Activated CD4-positive, CD25-positive, alpha-beta regulatory T cell treated with anti-CD3 and anti-CD28 coated beads, Interleukin-2, amount 50 U/mL, for 72 hours (primary cell): ENCODE data around the gene NACA2.
"Not testable (repeated sequence)": the region's sequence is repeated elsewhere in the genome, so short reads cannot be mapped to it uniquely, and the experiment has no call there.

Experiments
- DNase-seq: peaks from one replicate; pipeline ENCODE4 v3.0.0; 2021

NACA2 gene

GRCh38 chr17:61598014-61598413, 7.0 kb upstream of the NACA2 start:
- DNase-seq = no peak

- DNase-seq = no peak
These were observed 6.6 kb upstream of the NACA2 start for GRCh38 chr17:61597607-61598006.

GRCh38 chr17:61595418-61596186, 4.6 kb upstream of the NACA2 start:
- DNase-seq = no peak

GRCh38 chr17:61594294-61594825, 3.3 kb upstream of the NACA2 start:
- DNase-seq = no peak

- no peak for DNase-seq
These were observed 2.4 kb upstream of the NACA2 start for GRCh38 chr17:61593426-61593825.

GRCh38 chr17:61591930-61592329, 911 bp upstream of the NACA2 start:
- DNase-seq = no peak

- no peak for DNase-seq
These were observed 1.0 kb downstream of the NACA2 start for GRCh38 chr17:61589990-61590389.

- no peak for DNase-seq
These were observed 3.0 kb downstream of the NACA2 start for GRCh38 chr17:61587807-61588660.

- DNase-seq = no peak
These were observed 3.8 kb downstream of the NACA2 start for GRCh38 chr17:61587242-61587641.

- not testable (repeated sequence) for DNase-seq
These were observed 4.4 kb downstream of the NACA2 start for GRCh38 chr17:61586622-61587021.

GRCh38 chr17:61586031-61586566, 4.9 kb downstream of the NACA2 start:
- no peak for DNase-seq

GRCh38 chr17:61584866-61585265, 6.2 kb downstream of the NACA2 start:
- no peak for DNase-seq

GRCh38 chr17:61584266-61584665, 6.8 kb downstream of the NACA2 start:
- no peak for DNase-seq

GRCh38 chr17:61583660-61584264, 7.3 kb downstream of the NACA2 start:
- no peak for DNase-seq

- no peak for DNase-seq
These were observed 7.8 kb downstream of the NACA2 start for GRCh38 chr17:61583242-61583641.

GRCh38 chr17:61582593-61582992, 8.4 kb downstream of the NACA2 start:
- DNase-seq = no peak

- no peak for DNase-seq
These were observed 9.2 kb downstream of the NACA2 start for GRCh38 chr17:61581611-61582349.

- no peak for DNase-seq
These were observed 10.5 kb downstream of the NACA2 start for GRCh38 chr17:61580502-61580901.

- no peak for DNase-seq
These were observed 11.1 kb downstream of the NACA2 start for GRCh38 chr17:61579961-61580360.

GRCh38 chr17:61579347-61579746, 11.7 kb downstream of the NACA2 start:
- no peak for DNase-seq

GRCh38 chr17:61578645-61579044, 12.4 kb downstream of the NACA2 start:
- no peak for DNase-seq

GRCh38 chr17:61575983-61576382, 15.0 kb downstream of the NACA2 start:
- no peak for DNase-seq
